ENCODE results near the gene GJB3.

The GJB3 gene

DNA sequence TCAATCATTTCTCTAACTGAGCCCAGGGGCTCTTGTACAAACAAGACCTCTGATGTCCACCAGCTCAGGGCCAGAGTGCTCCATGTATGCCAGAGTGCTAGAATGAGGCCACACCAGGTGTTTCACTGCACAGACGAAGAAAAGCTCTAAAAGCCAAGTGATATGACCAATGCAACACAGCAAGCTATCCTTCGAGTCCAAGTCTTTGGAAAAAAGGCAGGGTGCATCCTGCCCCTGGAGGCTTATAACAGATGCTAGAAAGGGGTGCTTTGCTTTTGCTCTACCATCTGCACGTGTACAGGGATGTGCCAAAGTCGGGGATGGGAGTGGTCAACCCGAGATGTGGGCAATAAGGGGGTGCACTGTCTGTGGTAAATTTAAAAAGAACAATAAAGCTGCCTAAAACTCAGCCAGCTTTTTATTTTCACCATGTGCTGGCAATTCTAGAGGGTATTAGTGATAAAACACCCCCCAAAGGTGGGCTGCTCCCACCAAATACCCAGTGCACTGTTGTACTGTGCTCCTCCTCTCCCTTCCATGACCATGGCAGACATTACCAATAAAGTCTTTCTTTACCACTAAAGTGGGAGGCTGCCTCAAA is 46.4 kb downstream of the GJB3 start:
- no peak for DNase-seq

DNA sequence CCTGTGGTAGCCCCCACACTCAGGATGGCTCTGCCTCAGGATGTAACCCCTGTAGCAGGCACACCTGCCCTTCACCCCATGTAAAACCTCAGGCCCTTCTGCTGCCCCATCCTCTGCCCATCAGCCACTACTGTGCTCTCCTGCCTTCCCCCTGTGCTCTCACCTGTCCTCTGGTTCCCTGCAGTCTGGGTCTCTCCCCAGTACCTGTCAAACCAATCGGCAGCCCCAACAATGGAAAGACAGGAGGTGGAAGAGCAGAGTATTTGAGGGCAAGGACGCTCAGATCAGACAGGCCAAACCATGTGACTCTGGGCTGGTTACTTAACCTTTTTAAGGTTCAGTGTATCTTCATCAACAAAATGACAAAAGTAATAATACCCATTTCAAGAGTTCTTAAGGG is 47.6 kb downstream of the GJB3 start:
- DNase-seq, result no peak

DNA sequence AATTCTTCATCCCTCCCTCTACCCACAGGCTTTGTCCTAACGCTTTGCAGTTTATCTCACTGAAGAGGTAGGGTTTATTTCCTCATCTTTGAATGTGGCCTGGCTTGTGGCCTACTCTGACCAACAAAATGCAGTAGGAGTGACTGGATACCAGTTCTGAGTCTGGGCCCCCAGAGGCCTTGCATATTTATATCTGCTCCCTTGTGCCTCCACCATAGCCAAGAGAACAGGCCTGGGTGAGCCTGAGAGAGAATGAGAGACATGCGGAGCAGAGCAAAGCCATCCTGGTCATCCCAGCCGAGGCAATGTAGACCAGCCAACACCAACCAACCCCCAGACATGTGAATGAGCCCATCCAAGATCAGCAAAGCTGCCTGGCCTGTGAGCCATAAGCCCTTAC is 48.2 kb downstream of the GJB3 start:
- no peak for DNase-seq

DNA sequence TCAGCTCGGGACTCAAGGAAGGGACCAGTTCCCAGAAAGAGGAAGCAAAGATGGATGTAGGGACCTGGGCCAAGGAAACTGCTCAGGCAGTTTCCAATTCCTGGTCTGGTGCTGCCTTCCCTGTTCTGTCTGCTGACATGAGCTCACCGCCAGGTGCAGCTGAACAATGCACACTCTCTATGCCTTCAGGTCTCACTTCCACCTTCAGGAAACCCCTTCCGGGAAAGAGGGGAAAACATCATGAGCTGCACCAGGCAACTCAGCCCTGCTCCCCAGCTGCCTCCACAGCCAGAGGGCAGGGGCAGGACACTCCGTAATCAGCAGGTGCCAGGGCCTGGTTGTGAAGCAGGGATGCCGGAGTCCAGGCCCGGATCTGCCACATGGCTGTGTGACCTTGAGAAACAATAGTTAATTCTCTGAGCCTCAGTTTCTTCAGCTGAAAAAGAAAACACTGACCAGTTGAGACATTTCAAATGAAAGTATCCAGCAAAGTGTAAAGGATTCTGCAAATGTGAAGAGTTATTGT is 50.8 kb downstream of the GJB3 start:
- DNase-seq, result no peak

DNA sequence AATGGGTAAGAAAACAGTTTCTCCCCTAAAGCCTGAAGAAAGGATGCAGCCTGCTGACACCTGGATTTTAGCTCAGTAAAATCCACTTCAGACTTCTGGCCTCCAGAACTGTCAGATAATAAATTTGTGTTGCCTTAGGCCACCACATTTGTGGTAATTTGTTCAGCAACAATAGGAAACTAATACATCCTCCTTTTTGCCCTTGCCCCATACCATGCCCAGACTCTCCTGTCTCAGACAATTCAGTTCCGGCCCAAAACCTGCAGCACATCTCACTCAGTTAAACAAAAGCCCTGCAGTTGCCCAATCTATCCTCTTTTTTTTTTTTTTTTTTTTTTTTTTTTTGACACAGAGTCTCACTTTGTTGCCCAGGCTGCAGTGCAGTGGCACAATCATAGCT is 52.7 kb downstream of the GJB3 start:
- no peak for DNase-seq
